ENCODE results near the gene DSCAM.

The DSCAM gene

GRCh38 chr21:40164905-40165772 lies 681.8 kb downstream of the DSCAM start:
- no peak for TF ChIP-seq POLR2A (IDR thresholded peaks at IDR 0.05; ENCODE audit: low read depth, low read length)
- TF ChIP-seq TAF1 (IDR thresholded peaks at IDR 0.05; ENCODE audit: borderline replicate concordance, low read depth, low read length) = no peak
- no peak for TF ChIP-seq POLR2AphosphoS5 (IDR thresholded peaks at IDR 0.05; ENCODE audit: low read depth, low read length)
- FAIRE-seq (no peak), DNase-seq (ENCODE audit: insufficient read length) (no peak)

DNA sequence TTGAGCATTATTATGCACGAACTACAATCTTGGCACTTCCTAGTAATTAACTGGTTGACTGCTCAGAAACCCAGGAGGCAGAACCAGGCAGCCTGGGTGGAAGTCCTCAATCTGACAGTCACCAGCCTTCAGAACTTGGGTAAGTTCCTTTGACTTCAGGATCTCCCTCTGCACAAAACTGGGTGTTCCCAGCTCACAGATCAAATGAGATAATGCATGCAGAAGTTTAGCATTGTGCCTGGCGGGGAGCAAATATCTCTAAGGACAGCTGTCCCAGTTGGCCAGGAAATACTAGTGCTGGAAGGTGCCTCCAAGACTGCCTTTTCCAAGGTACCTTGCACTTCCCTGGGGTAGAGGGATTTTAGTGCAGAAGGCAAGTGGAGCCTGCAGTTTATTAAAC lies 684.9 kb downstream of the DSCAM start:
- DNase-seq (ENCODE audit: insufficient read length) = no peak
- no peak for TF ChIP-seq POLR2AphosphoS5 (IDR thresholded peaks at IDR 0.05; ENCODE audit: low read depth, low read length)
- TF ChIP-seq TAF1 (IDR thresholded peaks at IDR 0.05; ENCODE audit: borderline replicate concordance, low read depth, low read length) = no peak
- no peak for TF ChIP-seq POLR2A (IDR thresholded peaks at IDR 0.05; ENCODE audit: low read depth, low read length)
- no peak for FAIRE-seq

DNA sequence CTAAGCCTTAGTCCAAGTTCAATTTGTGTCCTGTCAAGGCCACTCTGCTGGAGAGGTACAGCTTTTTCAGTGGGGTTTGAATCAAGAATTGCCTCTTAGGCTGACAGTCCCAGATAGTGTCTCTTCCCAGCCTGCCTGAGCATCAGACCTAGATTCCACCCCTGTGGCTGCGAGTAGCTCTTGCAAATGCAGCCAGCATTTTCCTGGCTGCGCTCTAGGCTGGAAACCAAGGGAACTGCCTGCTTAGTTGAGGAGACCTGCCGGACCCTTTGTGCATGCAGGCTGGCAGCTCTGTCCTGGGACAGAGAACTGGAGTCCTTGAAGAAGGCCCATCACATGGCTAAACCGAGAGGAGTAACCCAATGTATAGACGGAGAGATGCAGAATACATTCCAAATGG lies 686.0 kb downstream of the DSCAM start:
- DNase-seq (ENCODE audit: insufficient read length) (no peak), FAIRE-seq (no peak)
- TF ChIP-seq TAF1 (IDR thresholded peaks at IDR 0.05; ENCODE audit: borderline replicate concordance, low read depth, low read length) = no peak
- no peak for TF ChIP-seq POLR2A (IDR thresholded peaks at IDR 0.05; ENCODE audit: low read depth, low read length)
- TF ChIP-seq POLR2AphosphoS5 (IDR thresholded peaks at IDR 0.05; ENCODE audit: low read depth, low read length) = no peak

- DNase-seq (ENCODE audit: insufficient read length) (no peak), FAIRE-seq (no peak)
- TF ChIP-seq POLR2AphosphoS5 (IDR thresholded peaks at IDR 0.05; ENCODE audit: low read depth, low read length) = no peak
- TF ChIP-seq POLR2A (IDR thresholded peaks at IDR 0.05; ENCODE audit: low read depth, low read length) = no peak
- TF ChIP-seq TAF1 (IDR thresholded peaks at IDR 0.05; ENCODE audit: borderline replicate concordance, low read depth, low read length) = no peak
These were observed 688.6 kb downstream of the DSCAM start for GRCh38 chr21:40158366-40158765.

- TF ChIP-seq POLR2AphosphoS5 (IDR thresholded peaks at IDR 0.05; ENCODE audit: low read depth, low read length) (no peak), TAF1 (IDR thresholded peaks at IDR 0.05; ENCODE audit: borderline replicate concordance, low read depth, low read length) (no peak), POLR2A (IDR thresholded peaks at IDR 0.05; ENCODE audit: low read depth, low read length) (no peak)
- no peak for DNase-seq (ENCODE audit: insufficient read length)
- FAIRE-seq = no peak
These were observed 691.4 kb downstream of the DSCAM start for GRCh38 chr21:40155563-40155962.

DNA sequence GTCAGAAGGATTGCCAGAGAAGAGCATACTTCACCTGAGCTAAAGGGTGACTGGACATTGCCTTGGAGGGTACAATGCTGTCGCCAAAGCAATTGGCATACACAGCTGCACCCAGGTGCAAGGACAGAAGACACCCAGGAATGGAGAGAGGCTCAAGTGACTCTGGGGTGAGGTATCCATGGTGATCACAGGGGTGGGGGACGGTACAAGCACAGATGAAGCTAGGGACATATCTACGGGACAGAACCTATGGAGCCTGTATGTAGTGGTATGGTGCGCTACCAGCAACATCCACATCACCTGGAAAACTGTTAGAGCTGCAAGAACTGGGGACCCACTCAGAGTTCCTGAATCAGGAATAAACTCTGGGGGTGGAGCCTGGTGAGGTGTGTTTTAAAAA lies 693.6 kb downstream of the DSCAM start:
- no peak for FAIRE-seq
- TF ChIP-seq POLR2AphosphoS5 (IDR thresholded peaks at IDR 0.05; ENCODE audit: low read depth, low read length) (no peak), POLR2A (IDR thresholded peaks at IDR 0.05; ENCODE audit: low read depth, low read length) (no peak), TAF1 (IDR thresholded peaks at IDR 0.05; ENCODE audit: borderline replicate concordance, low read depth, low read length) (no peak)
- DNase-seq (ENCODE audit: insufficient read length) = no peak

- no peak for TF ChIP-seq POLR2AphosphoS5 (IDR thresholded peaks at IDR 0.05; ENCODE audit: low read depth, low read length)
- no peak for TF ChIP-seq POLR2A (IDR thresholded peaks at IDR 0.05; ENCODE audit: low read depth, low read length)
- no peak for TF ChIP-seq TAF1 (IDR thresholded peaks at IDR 0.05; ENCODE audit: borderline replicate concordance, low read depth, low read length)
- DNase-seq (ENCODE audit: insufficient read length) (no peak), FAIRE-seq (no peak)
These were observed 694.5 kb downstream of the DSCAM start for GRCh38 chr21:40152476-40152875.

DNA sequence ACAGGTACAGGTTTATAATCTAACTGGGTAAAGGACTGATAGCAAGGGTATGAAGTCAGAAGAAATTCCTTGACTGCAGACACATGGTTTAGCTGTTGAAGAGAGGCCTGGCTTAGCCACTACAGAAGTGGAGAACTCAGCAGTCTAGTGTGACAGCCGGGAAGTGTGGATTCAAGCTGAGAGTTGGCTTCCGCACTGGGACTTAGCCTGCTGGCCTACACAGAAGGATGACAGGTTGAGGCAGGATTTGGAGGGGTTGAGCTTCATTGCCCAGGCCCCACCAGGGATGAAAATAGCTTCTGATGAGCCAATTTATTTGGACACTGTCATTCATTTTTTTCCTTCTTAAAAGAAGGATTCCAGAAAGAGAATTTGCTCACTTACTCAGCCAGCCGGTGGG lies 695.3 kb downstream of the DSCAM start:
- no peak for DNase-seq (ENCODE audit: insufficient read length)
- no peak for TF ChIP-seq TAF1 (IDR thresholded peaks at IDR 0.05; ENCODE audit: borderline replicate concordance, low read depth, low read length)
- TF ChIP-seq POLR2A (IDR thresholded peaks at IDR 0.05; ENCODE audit: low read depth, low read length) = no peak
- TF ChIP-seq POLR2AphosphoS5 (IDR thresholded peaks at IDR 0.05; ENCODE audit: low read depth, low read length) = no peak
- no peak for FAIRE-seq

DNA sequence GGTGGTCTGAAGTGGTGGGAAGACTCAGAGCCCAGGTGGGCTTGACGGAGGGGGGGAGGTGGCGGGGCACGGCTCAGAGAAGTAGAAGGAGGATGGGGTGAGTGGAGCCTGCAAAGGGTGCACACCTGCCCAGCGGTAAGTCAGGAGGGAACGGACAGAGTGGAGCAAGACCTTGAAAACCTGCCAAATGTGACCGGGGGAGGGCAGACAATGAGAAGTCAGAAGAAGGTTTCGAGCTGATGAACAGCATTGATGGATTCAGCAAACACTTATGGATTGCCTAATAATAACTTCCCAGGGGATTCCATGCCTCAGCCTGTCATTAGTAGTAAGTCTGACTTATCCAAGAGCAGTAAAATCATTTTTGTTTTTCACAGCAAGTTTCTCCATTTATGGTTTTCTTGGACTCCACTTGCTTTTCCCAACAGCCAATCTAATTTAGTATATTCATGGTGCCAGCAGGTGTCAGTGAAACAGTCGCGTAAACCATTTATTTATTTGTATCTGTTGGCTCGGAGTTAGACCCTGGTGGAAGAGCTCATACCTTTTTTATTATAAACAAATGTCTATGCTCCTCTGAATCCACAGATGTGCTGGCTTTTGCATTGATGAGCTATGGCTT lies 700.6 kb downstream of the DSCAM start:
- no peak for FAIRE-seq
- TF ChIP-seq TAF1 (IDR thresholded peaks at IDR 0.05; ENCODE audit: borderline replicate concordance, low read depth, low read length) (no peak), POLR2A (IDR thresholded peaks at IDR 0.05; ENCODE audit: low read depth, low read length) (no peak), POLR2AphosphoS5 (IDR thresholded peaks at IDR 0.05; ENCODE audit: low read depth, low read length) (no peak)
- no peak for DNase-seq (ENCODE audit: insufficient read length)

GRCh38 chr21:40143822-40144525 lies 703.0 kb downstream of the DSCAM start:
- FAIRE-seq = no peak

GRCh38 chr21:40141621-40142020 lies 705.3 kb downstream of the DSCAM start:
- no peak for FAIRE-seq
- TF ChIP-seq POLR2A (IDR thresholded peaks at IDR 0.05; ENCODE audit: low read depth, low read length) = no peak
- TF ChIP-seq POLR2AphosphoS5 (IDR thresholded peaks at IDR 0.05; ENCODE audit: low read depth, low read length) = no peak
- TF ChIP-seq TAF1 (IDR thresholded peaks at IDR 0.05; ENCODE audit: borderline replicate concordance, low read depth, low read length) = no peak
- DNase-seq (ENCODE audit: insufficient read length) = no peak

More at GRCh38 chr21:40143822-40144525, 703.0 kb downstream of the DSCAM start:
- DNase-seq (ENCODE audit: insufficient read length) = no peak
- TF ChIP-seq TAF1 (IDR thresholded peaks at IDR 0.05; ENCODE audit: borderline replicate concordance, low read depth, low read length) = no peak
